SK-N-MC (cell line): ENCODE measurements around the gene NKX1-1.

Source experiments
- DNase-seq: peaks from one replicate; pipeline ENCODE4 v3.0.0-alpha.2; 2011; ENCODE audit warnings: low read depth, low spot score
- H3K27ac ChIP-seq: fragments of 200-600 bp; sonication (generic); 2 replicates; pipeline ENCODE4 v1.5.1; 2016; ENCODE audit warnings: mixed run types
- H3K36me3 ChIP-seq: fragments of 200-600 bp; sonication (generic); 2 replicates; pipeline ENCODE4 v1.6.1; 2017; ENCODE audit warnings: antibody characterized with exemption, low read length, mixed read lengths; ENCODE audit not compliant: insufficient read depth
- H3K4me3 ChIP-seq: fragments of 200-600 bp; sonication (generic); 2 replicates; pipeline ENCODE4 v1.5.1; 2016
- H3K9ac ChIP-seq: fragments of 200-600 bp; sonication (generic); 2 replicates; pipeline ENCODE4 v1.8.0; 2017; ENCODE audit warnings: mixed run types, mixed read lengths; ENCODE audit not compliant: insufficient read length
- H3K9me3 ChIP-seq: fragments of 200-600 bp; sonication (generic); 2 replicates; pipeline ENCODE4 v1.6.1; 2017; ENCODE audit warnings: low read depth, mild to moderate bottlenecking, antibody characterized with exemption, low read length, moderate library complexity, mixed read lengths
- EZH2 ChIP-seq: fragments of 200-600 bp; sonication (generic); IDR thresholded peaks from one replicate; pipeline ENCODE4 v1.6.1; 2017; ENCODE audit warnings: antibody characterized with exemption
- FOXP2 ChIP-seq: optimal IDR thresholded peaks from 2 replicates; pipeline ENCODE3; 2011; ENCODE audit warnings: mild to moderate bottlenecking, moderate library complexity; ENCODE audit not compliant: insufficient read depth; ENCODE audit errors: extremely low read length, control extremely low read depth
- POLR2AphosphoS5 ChIP-seq: IDR thresholded peaks from 2 replicates; pipeline ENCODE4 v1.6.1; 2012; ENCODE audit warnings: mild to moderate bottlenecking, low read depth, low read length, borderline replicate concordance

NKX1-1 gene

GRCh38 chr4:1407657-1408333 lies 1.6 kb upstream of the NKX1-1 start:
- no peak overlapping the region for H3K4me3 ChIP-seq
- H3K9me3 ChIP-seq: no peaks in the 10 kb centered on the region
- no peak for DNase-seq
- H3K27ac ChIP-seq: no peak overlapping the region
- H3K9ac ChIP-seq: no peak overlapping the region
- TF ChIP-seq POLR2AphosphoS5 (no peak), EZH2 (no peak), FOXP2 (no peak)
- no peaks in the 10 kb centered on the region for H3K36me3 ChIP-seq

- DNase-seq: no peak
- TF ChIP-seq POLR2AphosphoS5 (no peak), FOXP2 (no peak)
- Histone ChIP-seq H3K9ac (no peak overlapping the region), H3K4me3 (no peak overlapping the region), H3K27ac (no peak overlapping the region), H3K36me3 (no peaks in the 10 kb centered on the region), H3K9me3 (no peaks in the 10 kb centered on the region)
Observed at GRCh38 chr4:1406981-1407656, 877 bp upstream of the NKX1-1 start.

DNA sequence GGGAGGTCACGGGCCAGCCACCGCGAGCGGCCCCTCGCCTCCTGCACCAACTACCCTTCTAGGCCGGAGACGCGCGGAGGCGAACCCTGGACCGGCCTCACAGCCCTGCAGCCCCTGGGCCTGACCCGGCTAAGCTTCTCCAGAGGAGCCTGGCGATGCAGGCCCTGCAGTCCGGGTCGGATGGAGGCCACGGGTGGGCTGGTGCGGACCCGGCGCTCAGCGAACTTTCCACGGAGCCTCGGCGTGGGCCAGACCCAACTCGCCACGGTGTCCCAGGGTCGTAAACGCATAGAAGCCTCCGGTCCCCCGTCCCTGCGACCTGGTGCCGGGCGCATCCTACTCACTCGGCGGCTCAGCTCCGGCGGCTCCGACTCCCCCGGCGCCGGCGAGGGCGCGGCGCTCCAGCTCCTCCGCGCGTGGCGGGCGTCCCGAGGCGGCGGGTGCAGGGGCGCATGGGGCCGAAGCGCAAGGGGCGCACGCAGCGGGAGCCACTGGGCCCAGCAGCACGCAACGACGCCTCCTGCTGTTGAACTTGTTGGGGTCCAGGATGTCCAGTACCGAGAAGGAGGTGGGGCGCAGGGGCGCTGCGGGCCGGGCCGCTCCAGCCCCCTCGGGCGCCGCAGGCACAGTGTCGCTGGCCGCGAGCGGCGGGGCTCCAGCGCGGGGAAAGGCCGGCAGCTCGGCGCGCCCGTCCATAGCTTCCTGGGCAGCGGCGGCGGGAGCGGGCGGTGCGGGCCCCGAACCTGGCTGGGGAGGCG lies 427 bp downstream of the NKX1-1 start:
- no peak overlapping the region for H3K4me3 ChIP-seq
- TF ChIP-seq POLR2AphosphoS5: no peak
- TF ChIP-seq EZH2: no peak
- TF ChIP-seq FOXP2: no peak
- no peak overlapping the region for H3K9ac ChIP-seq
- H3K9me3 ChIP-seq: no peaks in the 10 kb centered on the region
- H3K27ac ChIP-seq: no peak overlapping the region
- no peak for DNase-seq
- no peaks in the 10 kb centered on the region for H3K36me3 ChIP-seq

DNA sequence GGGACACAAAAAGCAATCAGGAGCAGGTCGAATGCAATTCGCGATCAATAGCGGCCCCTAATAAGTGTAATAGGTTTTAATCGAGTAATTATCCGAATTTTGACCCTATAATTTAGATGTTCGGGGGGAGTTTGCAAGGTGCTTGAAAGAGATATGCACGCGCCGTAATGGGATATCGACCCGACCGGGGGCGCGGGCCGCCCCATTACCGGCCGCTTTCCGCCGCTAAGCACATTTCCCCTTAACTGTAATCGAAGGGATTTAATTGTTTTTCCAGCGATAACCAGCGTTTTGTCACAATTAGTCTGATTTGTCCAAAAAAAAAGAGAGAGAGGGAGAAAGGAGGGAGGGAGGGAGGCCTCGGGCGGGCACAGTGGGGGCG lies 997 bp downstream of the NKX1-1 start:
- TF ChIP-seq EZH2 (no peak), POLR2AphosphoS5 (no peak), FOXP2 (no peak)
- H3K27ac ChIP-seq: no peak overlapping the region
- no peaks in the 10 kb centered on the region for H3K36me3 ChIP-seq
- H3K4me3 ChIP-seq: no peak overlapping the region
- no peak for DNase-seq
- no peak overlapping the region for H3K9ac ChIP-seq
- H3K9me3 ChIP-seq: no peaks in the 10 kb centered on the region

DNA sequence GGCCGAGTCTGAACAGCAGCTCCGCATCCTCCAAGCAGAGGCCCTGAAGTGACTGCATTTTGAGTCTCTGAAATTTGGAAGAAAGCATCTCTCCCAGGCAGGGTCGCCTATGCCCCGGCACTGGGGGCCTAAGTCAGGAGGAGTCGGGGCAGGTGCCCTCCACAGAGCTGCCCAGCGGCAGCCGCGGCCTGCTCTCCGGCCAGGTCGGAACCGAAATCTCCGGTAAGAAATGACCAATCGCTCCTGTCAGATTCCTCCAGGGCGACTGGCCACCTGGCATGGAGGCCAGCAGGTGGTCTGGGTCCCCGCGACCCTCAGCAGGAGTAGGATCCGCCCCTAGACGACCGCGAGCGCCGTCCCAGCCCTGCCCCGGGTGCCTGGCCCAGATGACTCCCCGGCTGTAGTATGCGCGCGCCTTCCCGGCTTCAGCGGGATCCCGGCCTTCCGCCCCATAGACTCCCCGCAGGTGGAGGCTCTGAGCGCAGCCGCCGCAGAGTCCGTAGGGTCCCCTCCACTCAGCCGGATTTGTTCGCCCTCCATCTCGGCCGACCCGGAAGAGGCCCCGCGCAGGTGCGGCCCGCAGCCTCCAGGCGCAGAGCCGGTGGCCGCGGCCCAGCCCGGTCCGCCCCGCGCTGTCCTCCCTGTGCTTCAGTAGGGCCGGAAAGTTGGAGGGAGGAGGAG lies 1.5 kb downstream of the NKX1-1 start:
- no peak overlapping the region for H3K4me3 ChIP-seq
- no peak overlapping the region for H3K9ac ChIP-seq
- DNase-seq: no peak
- H3K36me3 ChIP-seq: no peaks in the 10 kb centered on the region
- TF ChIP-seq FOXP2 (no peak), EZH2 (no peak)
- no peaks in the 10 kb centered on the region for H3K9me3 ChIP-seq
- H3K27ac ChIP-seq: no peak overlapping the region

GRCh38 chr4:1403591-1404572 lies 2.4 kb downstream of the NKX1-1 start:
- no peak overlapping the region for H3K27ac ChIP-seq
- H3K4me3 ChIP-seq: no peak overlapping the region
- H3K9ac ChIP-seq: no peak overlapping the region
- TF ChIP-seq POLR2AphosphoS5 (no peak), FOXP2 (no peak), EZH2 (peak; percentile 95)
- no peaks in the 10 kb centered on the region for H3K36me3 ChIP-seq
- no peaks in the 10 kb centered on the region for H3K9me3 ChIP-seq
- no peak for DNase-seq

DNA sequence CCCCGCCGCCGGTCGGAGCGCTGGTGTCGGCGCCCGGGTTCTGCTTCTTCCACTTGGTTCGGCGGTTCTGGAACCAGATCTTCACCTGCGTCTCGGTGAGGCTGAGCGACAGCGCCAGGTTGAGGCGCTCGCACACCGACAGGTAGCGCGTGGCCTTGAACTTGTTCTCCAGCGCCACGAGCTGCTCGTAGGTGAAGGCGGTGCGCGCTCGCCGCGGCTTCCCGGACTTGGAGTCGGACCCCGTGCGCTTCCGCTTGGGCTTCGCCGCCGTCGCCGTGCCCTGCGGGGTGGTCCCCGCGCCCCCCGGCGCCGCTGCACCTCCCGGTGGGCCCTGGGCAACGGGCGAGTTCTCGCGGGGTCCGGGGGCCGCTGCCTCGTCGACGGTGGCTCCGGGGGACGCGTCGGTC lies 3.1 kb downstream of the NKX1-1 start:
- no peak for DNase-seq
- TF ChIP-seq POLR2AphosphoS5 (no peak), FOXP2 (no peak), EZH2 (no peak)
- H3K9ac ChIP-seq: no peak overlapping the region
- no peak overlapping the region for H3K27ac ChIP-seq
- no peak overlapping the region for H3K4me3 ChIP-seq
- no peaks in the 10 kb centered on the region for H3K9me3 ChIP-seq
- no peaks in the 10 kb centered on the region for H3K36me3 ChIP-seq
